Spleen (tissue), 7 donors: ENCODE data around the gene NUP98.

ENCODE experiments used
- POLR2A ChIP-seq, 3 donors: fragments of 450-650 bp; IDR thresholded peaks; one replicate each; pipeline ENCODE4 v1.5.1; 2017; ENCODE audit warnings: antibody characterized with exemption in 3 of 3, mild to moderate bottlenecking in 1 of 3
- POLR2AphosphoS5 ChIP-seq, 3 donors: sonication (generic); formaldehyde crosslinking; IDR thresholded peaks; one replicate each; pipeline ENCODE4 v1.5.1; 2017; ENCODE audit warnings: antibody characterized with exemption in 3 of 3
- TF ChIP-seq, protein P1 (sequence below), 11 experiments: fragments of 200-600 bp in 7 of 11; fragments of 450-650 bp in 4 of 11; sonication (generic) in 4 of 11; IDR thresholded peaks in 8 of 11; conservative IDR thresholded peaks in 3 of 11; 1 replicate in 7 of 11; 2 replicates in 4 of 11; pipeline versions ENCODE4 v1.4.0 to v1.8.0; 2016 to 2021; ENCODE audit warnings: antibody characterized with exemption in 11 of 11, inconsistent platforms in 4 of 11, mild to moderate bottlenecking in 1 of 11
- donor health status: DM: no; HTN: no; CAD: no; lungs with moderate emphysema.
- donor health status: DM: no; HTN: no; CAD: no.
- donor health status: DM: no; HTN: no; CAD: no.

GRCh38 chr11:3833449-3833848 lies 36.1 kb upstream of the NUP98 start:
- TF ChIP-seq, protein P1, sequence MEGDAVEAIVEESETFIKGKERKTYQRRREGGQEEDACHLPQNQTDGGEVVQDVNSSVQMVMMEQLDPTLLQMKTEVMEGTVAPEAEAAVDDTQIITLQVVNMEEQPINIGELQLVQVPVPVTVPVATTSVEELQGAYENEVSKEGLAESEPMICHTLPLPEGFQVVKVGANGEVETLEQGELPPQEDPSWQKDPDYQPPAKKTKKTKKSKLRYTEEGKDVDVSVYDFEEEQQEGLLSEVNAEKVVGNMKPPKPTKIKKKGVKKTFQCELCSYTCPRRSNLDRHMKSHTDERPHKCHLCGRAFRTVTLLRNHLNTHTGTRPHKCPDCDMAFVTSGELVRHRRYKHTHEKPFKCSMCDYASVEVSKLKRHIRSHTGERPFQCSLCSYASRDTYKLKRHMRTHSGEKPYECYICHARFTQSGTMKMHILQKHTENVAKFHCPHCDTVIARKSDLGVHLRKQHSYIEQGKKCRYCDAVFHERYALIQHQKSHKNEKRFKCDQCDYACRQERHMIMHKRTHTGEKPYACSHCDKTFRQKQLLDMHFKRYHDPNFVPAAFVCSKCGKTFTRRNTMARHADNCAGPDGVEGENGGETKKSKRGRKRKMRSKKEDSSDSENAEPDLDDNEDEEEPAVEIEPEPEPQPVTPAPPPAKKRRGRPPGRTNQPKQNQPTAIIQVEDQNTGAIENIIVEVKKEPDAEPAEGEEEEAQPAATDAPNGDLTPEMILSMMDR (IDR thresholded peaks at IDR 0.05 in 8 of 11, conservative IDR thresholded peaks at IDR 0.05 in 3 of 11): no peak
- TF ChIP-seq POLR2A (IDR thresholded peaks at IDR 0.05): no peak
- no peak for TF ChIP-seq POLR2AphosphoS5 (IDR thresholded peaks at IDR 0.05)
